HEK293T (cell line): Measurements from ENCODE around the gene PI16.

Source experiments
- ARNT ChIP-seq: fragments of 450-650 bp; IDR thresholded peaks from 2 replicates; pipeline ENCODE4 v1.6.1; 2017; ENCODE audit warnings: mild to moderate bottlenecking
- BHLHE40 ChIP-seq: fragments of 450-650 bp; IDR thresholded peaks from 2 replicates; pipeline ENCODE4 v1.6.1; 2016; ENCODE audit warnings: mild to moderate bottlenecking, moderate library complexity, borderline replicate concordance
- CTBP1 ChIP-seq: fragments of 450-650 bp; IDR thresholded peaks from 2 replicates; pipeline ENCODE4 v1.6.1; 2016; ENCODE audit warnings: borderline replicate concordance
- ELF4 ChIP-seq: fragments of 450-650 bp; IDR thresholded peaks from 2 replicates; pipeline ENCODE4 v1.6.1; 2017; ENCODE audit warnings: antibody characterized with exemption
- FOXA1 ChIP-seq: fragments of 450-650 bp; IDR thresholded peaks from 2 replicates; pipeline ENCODE4 v1.6.1; 2016; ENCODE audit warnings: mild to moderate bottlenecking
- NFRKB ChIP-seq: fragments of 450-650 bp; IDR thresholded peaks from 2 replicates; pipeline ENCODE4 v1.6.1; 2016; ENCODE audit warnings: mild to moderate bottlenecking, moderate library complexity
- SP1 ChIP-seq: fragments of 450-650 bp; IDR thresholded peaks from 2 replicates; pipeline ENCODE4 v1.6.1; 2017
- SUZ12 ChIP-seq: fragments of 450-650 bp; IDR thresholded peaks from 2 replicates; pipeline ENCODE4 v1.6.1; 2016; ENCODE audit warnings: mild to moderate bottlenecking

- TF ChIP-seq FOXA1 (no peak), SUZ12 (no peak), SP1 (no peak), ARNT (no peak), NFRKB (no peak), CTBP1 (no peak), ELF4 (no peak), BHLHE40 (no peak)
These were observed 47.8 kb upstream of the PI16 start for GRCh38 chr6:36906539-36907325.
